ENCODE measurements around the gene CALCOCO1.

GRCh38 chr12:53706080-53706479 lies 21.2 kb downstream of the CALCOCO1 start:
- TF ChIP-seq, protein P1, sequence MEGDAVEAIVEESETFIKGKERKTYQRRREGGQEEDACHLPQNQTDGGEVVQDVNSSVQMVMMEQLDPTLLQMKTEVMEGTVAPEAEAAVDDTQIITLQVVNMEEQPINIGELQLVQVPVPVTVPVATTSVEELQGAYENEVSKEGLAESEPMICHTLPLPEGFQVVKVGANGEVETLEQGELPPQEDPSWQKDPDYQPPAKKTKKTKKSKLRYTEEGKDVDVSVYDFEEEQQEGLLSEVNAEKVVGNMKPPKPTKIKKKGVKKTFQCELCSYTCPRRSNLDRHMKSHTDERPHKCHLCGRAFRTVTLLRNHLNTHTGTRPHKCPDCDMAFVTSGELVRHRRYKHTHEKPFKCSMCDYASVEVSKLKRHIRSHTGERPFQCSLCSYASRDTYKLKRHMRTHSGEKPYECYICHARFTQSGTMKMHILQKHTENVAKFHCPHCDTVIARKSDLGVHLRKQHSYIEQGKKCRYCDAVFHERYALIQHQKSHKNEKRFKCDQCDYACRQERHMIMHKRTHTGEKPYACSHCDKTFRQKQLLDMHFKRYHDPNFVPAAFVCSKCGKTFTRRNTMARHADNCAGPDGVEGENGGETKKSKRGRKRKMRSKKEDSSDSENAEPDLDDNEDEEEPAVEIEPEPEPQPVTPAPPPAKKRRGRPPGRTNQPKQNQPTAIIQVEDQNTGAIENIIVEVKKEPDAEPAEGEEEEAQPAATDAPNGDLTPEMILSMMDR (IDR thresholded peaks at IDR 0.05), result no peak
- TF ChIP-seq POLR2A (IDR thresholded peaks at IDR 0.05), result no peak
